OCI-LY7 (cell line): ENCODE measurements around the gene DENND4A. TPM values are rescaled to one million over a fixed set of nuclear protein-coding genes. Genes with fewer than 3 reads are reported as not detected.

Experiments used
- BruUV-seq: library from RNA; stranded (reverse); fragments of 400-500 nt; replicated peaks from 2 replicates; lab custom pipeline; 2021; lab: Mats Ljungman, UMichigan
- CTCF ChIA-PET: fragments of 300-600 bp; sonication (Branson Sonifier 250); formaldehyde crosslinking; loops from one replicate; lab custom pipeline; 2022; ENCODE audit warnings: antibody characterized with exemption; ENCODE audit not compliant: unreplicated experiment; lab: Charles Lee
- POLR2A ChIA-PET: fragments of 300-600 bp; sonication (Branson Sonifier 250); formaldehyde crosslinking; loops from one replicate; lab custom pipeline; 2022; ENCODE audit warnings: antibody characterized with exemption; lab: Charles Lee
- DNase-seq: peaks from one replicate; pipeline ENCODE4 v3.0.0-alpha.2; 2015; ENCODE audit warnings: low spot score
- H2AFZ ChIP-seq: fragments of 200-600 bp; sonication (generic), shearing (Covaris generic); 2 replicates; pipeline ENCODE4 v1.6.1; 2014; ENCODE audit warnings: mild to moderate bottlenecking, antibody characterized with exemption, low read length, moderate library complexity
- H3K27ac ChIP-seq: fragments of 200-600 bp; sonication (generic); 2 replicates; pipeline ENCODE4 v1.5.1; 2014; ENCODE audit warnings: mixed run types, low read depth, mild to moderate bottlenecking, moderate library complexity, low read length, inconsistent platforms; ENCODE audit not compliant: poor library complexity, severe bottlenecking
- H3K36me3 ChIP-seq: fragments of 200-600 bp; sonication (generic); 2 replicates; pipeline ENCODE4 v1.6.1; 2014; ENCODE audit warnings: mild to moderate bottlenecking, antibody characterized with exemption, low read length, moderate library complexity, mixed read lengths; ENCODE audit not compliant: insufficient read depth
- H3K4me1 ChIP-seq: fragments of 200-600 bp; sonication (generic); 2 replicates; pipeline ENCODE4 v1.5.1; 2014; ENCODE audit warnings: mild to moderate bottlenecking, low read length; ENCODE audit not compliant: insufficient read depth, poor library complexity, severe bottlenecking
- H3K4me2 ChIP-seq: fragments of 200-600 bp; sonication (generic); 2 replicates; pipeline ENCODE4 v1.6.1; 2014; ENCODE audit warnings: mild to moderate bottlenecking, low read length
- H3K4me3 ChIP-seq: fragments of 200-600 bp; sonication (generic); 2 replicates; pipeline ENCODE4 v1.5.1; 2014; ENCODE audit warnings: mild to moderate bottlenecking, low read depth, low read length; ENCODE audit not compliant: poor library complexity, severe bottlenecking
- H3K79me2 ChIP-seq: fragments of 200-600 bp; sonication (generic); 2 replicates; pipeline ENCODE4 v1.6.1; 2016; ENCODE audit warnings: low read depth, mild to moderate bottlenecking, low read length, moderate library complexity, mixed read lengths; ENCODE audit not compliant: insufficient read depth
- H3K9me2 ChIP-seq: fragments of 200-600 bp; sonication (generic); 2 replicates; pipeline ENCODE4 v1.6.1; 2016; ENCODE audit warnings: mild to moderate bottlenecking, low read length, mixed read lengths; ENCODE audit not compliant: insufficient read depth
- H3K9me3 ChIP-seq: fragments of 200-600 bp; sonication (generic); 2 replicates; pipeline ENCODE4 v1.6.1; 2014; ENCODE audit warnings: mild to moderate bottlenecking, mixed run types, low read length, mixed read lengths
- H4K20me1 ChIP-seq: fragments of 200-600 bp; sonication (generic); 2 replicates; pipeline ENCODE4 v1.6.1; 2014; ENCODE audit warnings: mild to moderate bottlenecking, antibody characterized with exemption, low read length, moderate library complexity, mixed read lengths; ENCODE audit not compliant: insufficient read depth
- CTCF ChIP-seq: fragments of 200-600 bp; sonication (generic); conservative IDR thresholded peaks from 2 replicates; pipeline ENCODE4 v1.5.1; 2014; ENCODE audit warnings: mild to moderate bottlenecking, antibody characterized with exemption, low read length, moderate library complexity, mixed read lengths
- EZH2phosphoT487 ChIP-seq: fragments of 200-600 bp; sonication (generic); IDR thresholded peaks from 2 replicates; pipeline ENCODE4 v1.6.1; 2018; ENCODE audit warnings: low read depth, borderline replicate concordance, mild to moderate bottlenecking, mixed run types, antibody characterized with exemption, low read length, moderate library complexity, mixed read lengths
- intact Hi-C: fragments of 100-400 bp; cut with micrococcal nuclease; formaldehyde crosslinking; loops from one replicate; pipeline ENCODE4 v1.10.0; 2022; ENCODE audit not compliant: unreplicated experiment
- total RNA-seq, 2 experiments: library from RNA; depleted of rRNA in 1 of 2; stranded (reverse); fragments of >200 nt in 1 of 2; shearing (Covaris generic) in 1 of 2; gene quantifications; 2 replicates each; pipeline ENCODE4 v1.2.3, GENCODE V29; 2014 to 2022

DENND4A gene
- total RNA-seq, 2 experiments from 2014 or later, result 42.7 to 86.5 TPM

DNA sequence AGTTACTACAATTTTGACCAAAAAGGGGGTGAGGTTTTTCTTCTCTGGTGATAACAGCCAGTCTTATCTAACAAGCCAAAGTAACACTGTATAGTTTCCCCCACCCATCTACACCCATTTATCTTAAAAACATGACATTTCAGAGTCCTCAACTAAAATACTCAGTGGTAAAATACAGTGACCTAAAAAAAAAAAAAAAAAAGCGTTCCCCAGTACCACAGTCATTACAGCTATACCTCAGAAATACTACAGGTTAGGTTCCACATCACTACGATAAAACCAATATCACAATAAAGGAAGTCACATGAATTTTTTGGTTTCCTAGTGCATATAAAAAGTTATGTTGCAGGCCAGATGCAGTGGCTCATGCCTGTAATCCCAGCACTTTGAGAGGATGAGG is 13.8 kb downstream of the DENND4A start:
- peaks cover 99% of the 10 kb centered on the region for H3K79me2 ChIP-seq
- TF ChIP-seq CTCF, result no peak
- no peak for TF ChIP-seq EZH2phosphoT487
- no peaks in the 10 kb centered on the region for H3K9me2 ChIP-seq
- BruUV-seq, result no TSS peak
- CTCF ChIA-PET, result no interaction called here
- peaks cover 52% of the 10 kb centered on the region for H3K4me1 ChIP-seq
- H4K20me1 ChIP-seq, result peaks cover 8% of the 10 kb centered on the region; the same call in 1 of the 2 replicates
- H3K27ac ChIP-seq, result no peak overlapping the region
- no peak for DNase-seq
- POLR2A ChIA-PET, result interaction anchor here (0.6 to 2.0 kb wide), 5 partner anchors 8 to 73 kb away, joined by 3 to 12 read pairs (median 4); no protein-coding TSS in a partner anchor
- H3K4me3 ChIP-seq, result no peak overlapping the region
- no peaks in the 10 kb centered on the region for H3K9me3 ChIP-seq
- H3K36me3 ChIP-seq, result peaks cover 32% of the 10 kb centered on the region
- intact Hi-C loops, result no loop called here
- no peak overlapping the region for H2AFZ ChIP-seq
- no peak overlapping the region for H3K4me2 ChIP-seq

GRCh38 chr15:65777843-65778242 is 14.2 kb downstream of the DENND4A start:
- Histone ChIP-seq H3K4me1 (peaks cover 57% of the 10 kb centered on the region), H3K79me2 (peaks cover 99% of the 10 kb centered on the region), H2AFZ (no peak overlapping the region), H3K27ac (no peak overlapping the region), H3K9me3 (no peaks in the 10 kb centered on the region), H4K20me1 (peaks cover 8% of the 10 kb centered on the region; the same call in 1 of the 2 replicates), H3K36me3 (peaks cover 33% of the 10 kb centered on the region), H3K9me2 (no peaks in the 10 kb centered on the region), H3K4me3 (no peak overlapping the region), H3K4me2 (0 out of 2 replicates have a peak overlapping the region, but pooled peaks have one; percentile 39)
- no TSS peak for BruUV-seq
- intact Hi-C loops, result no loop called here
- no peak for DNase-seq
- ChIA-PET POLR2A (interaction anchor here (1.3 to 2.0 kb wide), 3 partner anchors 9 to 72 kb away, joined by 4 to 12 read pairs (median 4); no protein-coding TSS in a partner anchor), CTCF (no interaction called here)
- no peak for TF ChIP-seq EZH2phosphoT487
- no peak for TF ChIP-seq CTCF

DNA sequence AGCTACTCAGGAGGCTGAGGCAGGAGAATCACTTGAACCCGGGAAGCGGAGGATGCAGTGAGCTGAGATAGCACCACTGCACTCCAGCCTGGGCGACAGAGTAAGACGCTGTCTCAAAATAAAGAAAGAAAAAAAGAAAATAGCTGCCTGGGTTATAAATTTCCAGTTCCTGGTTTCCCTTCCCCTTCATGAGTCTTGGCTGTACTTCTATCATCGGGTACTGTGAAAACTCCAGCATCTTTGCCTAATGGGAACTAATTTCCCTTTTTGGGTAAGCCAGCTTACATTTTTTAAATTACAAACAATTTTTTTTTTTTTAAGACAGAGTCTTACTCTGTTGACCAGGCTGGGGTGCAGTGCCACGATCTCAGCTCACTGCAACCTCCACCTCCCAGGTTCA is 15.0 kb downstream of the DENND4A start:
- Histone ChIP-seq H3K27ac (peak overlapping the region; percentile 42), H3K4me2 (peak overlapping the region; percentile 39), H3K9me3 (no peaks in the 10 kb centered on the region), H3K9me2 (no peaks in the 10 kb centered on the region), H3K36me3 (peaks cover 36% of the 10 kb centered on the region), H3K79me2 (peaks cover 96% of the 10 kb centered on the region), H4K20me1 (peaks cover 8% of the 10 kb centered on the region; the same call in 1 of the 2 replicates), H3K4me1 (peaks cover 58% of the 10 kb centered on the region), H2AFZ (no peak overlapping the region), H3K4me3 (peak overlapping the region; percentile 13)
- no TSS peak for BruUV-seq
- TF ChIP-seq EZH2phosphoT487, result no peak
- TF ChIP-seq CTCF, result no peak
- CTCF ChIA-PET, result no interaction called here
- intact Hi-C loops, result no loop called here
- POLR2A ChIA-PET, result interaction anchor here (0.8 to 2.0 kb wide), 5 partner anchors 9 to 71 kb away, joined by 3 to 12 read pairs (median 4); no protein-coding TSS in a partner anchor
- peak; percentile 24 for DNase-seq
